GM23338 (cell line): Measurements from ENCODE around the gene PAX2.

Experiments used
- CREB1 ChIP-seq: fragments of 250-450 bp; sonication (Bioruptor Pico); IDR thresholded peaks from 2 replicates; pipeline ENCODE4 v1.5.0; 2020; ENCODE audit warnings: low read depth, mild to moderate bottlenecking, moderate library complexity
- EZH2 ChIP-seq: fragments of 200-600 bp; sonication (generic); IDR thresholded peaks from one replicate; pipeline ENCODE4 v1.8.0; 2017; ENCODE audit warnings: antibody characterized with exemption, mild to moderate bottlenecking, low read depth; ENCODE audit not compliant: unreplicated experiment
- EZH2phosphoT487 ChIP-seq: fragments of 200-600 bp; sonication (generic); IDR thresholded peaks from one replicate; pipeline ENCODE4 v1.8.1; 2018; ENCODE audit warnings: antibody characterized with exemption; ENCODE audit not compliant: unreplicated experiment
- POLR2AphosphoS5 ChIP-seq: IDR thresholded peaks from 2 replicates; pipeline ENCODE4 v1.6.1; 2016; ENCODE audit warnings: antibody characterized with exemption, low read depth
- TF ChIP-seq, protein P1 (sequence below), 2 experiments: fragments of 200-600 bp in 1 of 2; sonication (generic) in 1 of 2; conservative IDR thresholded peaks; 2 replicates each; pipeline versions ENCODE4 v1.5.1 to v1.6.1; 2016 to 2017; ENCODE audit warnings: antibody characterized with exemption in 2 of 2, low read depth in 2 of 2, mild to moderate bottlenecking in 2 of 2, moderate library complexity in 1 of 2
- TF ChIP-seq, protein P2 (sequence below): IDR thresholded peaks from one replicate; pipeline ENCODE4 v1.6.1; 2018; ENCODE audit warnings: antibody characterized with exemption; ENCODE audit not compliant: unreplicated experiment
- TF ChIP-seq, protein P3 (sequence below): fragments of 250-450 bp; sonication (Bioruptor Pico); IDR thresholded peaks from 2 replicates; pipeline ENCODE4 v1.5.0; 2020; ENCODE audit warnings: mild to moderate bottlenecking, moderate library complexity

DNA sequence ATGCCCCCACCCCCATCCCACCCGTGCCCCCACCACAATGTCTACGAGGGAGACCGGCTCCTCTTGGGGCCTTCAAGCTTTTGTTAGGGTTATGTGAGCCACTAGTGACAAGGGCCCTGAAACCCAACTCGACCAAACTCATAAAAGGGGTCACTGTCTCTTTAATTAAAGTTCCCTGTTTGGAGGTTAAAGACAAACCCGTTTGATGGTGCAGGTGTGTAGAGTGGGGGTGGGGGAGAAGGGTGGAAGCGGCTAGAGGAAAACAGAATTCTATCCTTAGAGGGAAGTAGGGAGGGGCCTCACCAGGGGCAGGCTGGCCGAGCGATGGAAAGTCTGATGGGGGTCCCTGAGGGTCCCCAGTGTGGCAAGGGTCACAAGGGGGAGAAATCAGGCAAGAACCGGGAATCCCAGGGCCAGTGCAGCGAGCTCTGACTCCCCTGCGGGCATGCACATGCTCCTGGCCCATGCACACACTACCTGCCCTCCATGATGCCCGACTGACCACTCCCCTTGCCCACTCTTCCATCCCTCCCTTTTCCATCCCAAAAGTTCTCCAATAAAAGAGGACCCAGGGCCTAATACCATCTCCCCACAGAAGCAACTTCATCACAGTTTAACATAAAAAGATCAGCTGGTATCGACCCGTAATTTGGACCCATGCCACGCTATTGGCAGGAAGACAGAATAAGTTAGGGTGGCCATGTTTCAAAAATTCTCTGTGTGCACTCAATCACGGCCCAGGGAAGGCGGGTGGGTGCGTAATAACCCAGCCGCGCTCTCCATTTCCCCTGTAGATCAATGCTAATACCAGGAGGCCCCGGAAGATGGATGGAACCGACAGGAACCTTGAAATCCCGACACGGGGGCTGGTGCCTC is 131.4 kb downstream of the PAX2 start:
- TF ChIP-seq EZH2 (no peak), EZH2phosphoT487 (no peak), CREB1 (CRISPR knock-in tag) (no peak), POLR2AphosphoS5 (no peak)
- TF ChIP-seq, protein P1, sequence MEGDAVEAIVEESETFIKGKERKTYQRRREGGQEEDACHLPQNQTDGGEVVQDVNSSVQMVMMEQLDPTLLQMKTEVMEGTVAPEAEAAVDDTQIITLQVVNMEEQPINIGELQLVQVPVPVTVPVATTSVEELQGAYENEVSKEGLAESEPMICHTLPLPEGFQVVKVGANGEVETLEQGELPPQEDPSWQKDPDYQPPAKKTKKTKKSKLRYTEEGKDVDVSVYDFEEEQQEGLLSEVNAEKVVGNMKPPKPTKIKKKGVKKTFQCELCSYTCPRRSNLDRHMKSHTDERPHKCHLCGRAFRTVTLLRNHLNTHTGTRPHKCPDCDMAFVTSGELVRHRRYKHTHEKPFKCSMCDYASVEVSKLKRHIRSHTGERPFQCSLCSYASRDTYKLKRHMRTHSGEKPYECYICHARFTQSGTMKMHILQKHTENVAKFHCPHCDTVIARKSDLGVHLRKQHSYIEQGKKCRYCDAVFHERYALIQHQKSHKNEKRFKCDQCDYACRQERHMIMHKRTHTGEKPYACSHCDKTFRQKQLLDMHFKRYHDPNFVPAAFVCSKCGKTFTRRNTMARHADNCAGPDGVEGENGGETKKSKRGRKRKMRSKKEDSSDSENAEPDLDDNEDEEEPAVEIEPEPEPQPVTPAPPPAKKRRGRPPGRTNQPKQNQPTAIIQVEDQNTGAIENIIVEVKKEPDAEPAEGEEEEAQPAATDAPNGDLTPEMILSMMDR (conservative IDR thresholded peaks at IDR 0.05; ENCODE audit: low read depth in 2 of 2): no peak
- TF ChIP-seq, protein P2, sequence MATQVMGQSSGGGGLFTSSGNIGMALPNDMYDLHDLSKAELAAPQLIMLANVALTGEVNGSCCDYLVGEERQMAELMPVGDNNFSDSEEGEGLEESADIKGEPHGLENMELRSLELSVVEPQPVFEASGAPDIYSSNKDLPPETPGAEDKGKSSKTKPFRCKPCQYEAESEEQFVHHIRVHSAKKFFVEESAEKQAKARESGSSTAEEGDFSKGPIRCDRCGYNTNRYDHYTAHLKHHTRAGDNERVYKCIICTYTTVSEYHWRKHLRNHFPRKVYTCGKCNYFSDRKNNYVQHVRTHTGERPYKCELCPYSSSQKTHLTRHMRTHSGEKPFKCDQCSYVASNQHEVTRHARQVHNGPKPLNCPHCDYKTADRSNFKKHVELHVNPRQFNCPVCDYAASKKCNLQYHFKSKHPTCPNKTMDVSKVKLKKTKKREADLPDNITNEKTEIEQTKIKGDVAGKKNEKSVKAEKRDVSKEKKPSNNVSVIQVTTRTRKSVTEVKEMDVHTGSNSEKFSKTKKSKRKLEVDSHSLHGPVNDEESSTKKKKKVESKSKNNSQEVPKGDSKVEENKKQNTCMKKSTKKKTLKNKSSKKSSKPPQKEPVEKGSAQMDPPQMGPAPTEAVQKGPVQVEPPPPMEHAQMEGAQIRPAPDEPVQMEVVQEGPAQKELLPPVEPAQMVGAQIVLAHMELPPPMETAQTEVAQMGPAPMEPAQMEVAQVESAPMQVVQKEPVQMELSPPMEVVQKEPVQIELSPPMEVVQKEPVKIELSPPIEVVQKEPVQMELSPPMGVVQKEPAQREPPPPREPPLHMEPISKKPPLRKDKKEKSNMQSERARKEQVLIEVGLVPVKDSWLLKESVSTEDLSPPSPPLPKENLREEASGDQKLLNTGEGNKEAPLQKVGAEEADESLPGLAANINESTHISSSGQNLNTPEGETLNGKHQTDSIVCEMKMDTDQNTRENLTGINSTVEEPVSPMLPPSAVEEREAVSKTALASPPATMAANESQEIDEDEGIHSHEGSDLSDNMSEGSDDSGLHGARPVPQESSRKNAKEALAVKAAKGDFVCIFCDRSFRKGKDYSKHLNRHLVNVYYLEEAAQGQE: no peak
- TF ChIP-seq, protein P3, sequence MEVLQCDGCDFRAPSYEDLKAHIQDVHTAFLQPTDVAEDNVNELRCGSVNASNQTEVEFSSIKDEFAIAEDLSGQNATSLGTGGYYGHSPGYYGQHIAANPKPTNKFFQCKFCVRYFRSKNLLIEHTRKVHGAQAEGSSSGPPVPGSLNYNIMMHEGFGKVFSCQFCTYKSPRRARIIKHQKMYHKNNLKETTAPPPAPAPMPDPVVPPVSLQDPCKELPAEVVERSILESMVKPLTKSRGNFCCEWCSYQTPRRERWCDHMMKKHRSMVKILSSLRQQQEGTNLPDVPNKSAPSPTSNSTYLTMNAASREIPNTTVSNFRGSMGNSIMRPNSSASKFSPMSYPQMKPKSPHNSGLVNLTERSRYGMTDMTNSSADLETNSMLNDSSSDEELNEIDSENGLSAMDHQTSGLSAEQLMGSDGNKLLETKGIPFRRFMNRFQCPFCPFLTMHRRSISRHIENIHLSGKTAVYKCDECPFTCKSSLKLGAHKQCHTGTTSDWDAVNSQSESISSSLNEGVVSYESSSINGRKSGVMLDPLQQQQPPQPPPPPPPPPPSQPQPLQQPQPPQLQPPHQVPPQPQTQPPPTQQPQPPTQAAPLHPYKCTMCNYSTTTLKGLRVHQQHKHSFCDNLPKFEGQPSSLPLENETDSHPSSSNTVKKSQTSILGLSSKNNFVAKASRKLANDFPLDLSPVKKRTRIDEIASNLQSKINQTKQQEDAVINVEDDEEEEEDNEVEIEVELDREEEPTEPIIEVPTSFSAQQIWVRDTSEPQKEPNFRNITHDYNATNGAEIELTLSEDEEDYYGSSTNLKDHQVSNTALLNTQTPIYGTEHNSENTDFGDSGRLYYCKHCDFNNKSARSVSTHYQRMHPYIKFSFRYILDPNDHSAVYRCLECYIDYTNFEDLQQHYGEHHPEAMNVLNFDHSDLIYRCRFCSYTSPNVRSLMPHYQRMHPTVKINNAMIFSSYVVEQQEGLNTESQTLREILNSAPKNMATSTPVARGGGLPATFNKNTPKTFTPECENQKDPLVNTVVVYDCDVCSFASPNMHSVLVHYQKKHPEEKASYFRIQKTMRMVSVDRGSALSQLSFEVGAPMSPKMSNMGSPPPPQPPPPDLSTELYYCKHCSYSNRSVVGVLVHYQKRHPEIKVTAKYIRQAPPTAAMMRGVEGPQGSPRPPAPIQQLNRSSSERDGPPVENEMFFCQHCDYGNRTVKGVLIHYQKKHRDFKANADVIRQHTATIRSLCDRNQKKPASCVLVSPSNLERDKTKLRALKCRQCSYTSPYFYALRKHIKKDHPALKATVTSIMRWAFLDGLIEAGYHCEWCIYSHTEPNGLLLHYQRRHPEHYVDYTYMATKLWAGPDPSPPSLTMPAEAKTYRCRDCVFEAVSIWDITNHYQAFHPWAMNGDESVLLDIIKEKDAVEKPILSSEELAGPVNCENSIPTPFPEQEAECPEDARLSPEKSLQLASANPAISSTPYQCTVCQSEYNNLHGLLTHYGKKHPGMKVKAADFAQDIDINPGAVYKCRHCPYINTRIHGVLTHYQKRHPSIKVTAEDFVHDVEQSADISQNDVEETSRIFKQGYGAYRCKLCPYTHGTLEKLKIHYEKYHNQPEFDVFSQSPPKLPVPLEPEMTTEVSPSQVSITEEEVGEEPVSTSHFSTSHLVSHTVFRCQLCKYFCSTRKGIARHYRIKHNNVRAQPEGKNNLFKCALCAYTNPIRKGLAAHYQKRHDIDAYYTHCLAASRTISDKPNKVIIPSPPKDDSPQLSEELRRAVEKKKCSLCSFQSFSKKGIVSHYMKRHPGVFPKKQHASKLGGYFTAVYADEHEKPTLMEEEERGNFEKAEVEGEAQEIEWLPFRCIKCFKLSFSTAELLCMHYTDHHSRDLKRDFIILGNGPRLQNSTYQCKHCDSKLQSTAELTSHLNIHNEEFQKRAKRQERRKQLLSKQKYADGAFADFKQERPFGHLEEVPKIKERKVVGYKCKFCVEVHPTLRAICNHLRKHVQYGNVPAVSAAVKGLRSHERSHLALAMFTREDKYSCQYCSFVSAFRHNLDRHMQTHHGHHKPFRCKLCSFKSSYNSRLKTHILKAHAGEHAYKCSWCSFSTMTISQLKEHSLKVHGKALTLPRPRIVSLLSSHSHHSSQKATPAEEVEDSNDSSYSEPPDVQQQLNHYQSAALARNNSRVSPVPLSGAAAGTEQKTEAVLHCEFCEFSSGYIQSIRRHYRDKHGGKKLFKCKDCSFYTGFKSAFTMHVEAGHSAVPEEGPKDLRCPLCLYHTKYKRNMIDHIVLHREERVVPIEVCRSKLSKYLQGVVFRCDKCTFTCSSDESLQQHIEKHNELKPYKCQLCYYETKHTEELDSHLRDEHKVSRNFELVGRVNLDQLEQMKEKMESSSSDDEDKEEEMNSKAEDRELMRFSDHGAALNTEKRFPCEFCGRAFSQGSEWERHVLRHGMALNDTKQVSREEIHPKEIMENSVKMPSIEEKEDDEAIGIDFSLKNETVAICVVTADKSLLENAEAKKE (CRISPR knock-in tag): no peak
